ENCODE data around the gene PLEKHM2. TPM values are rescaled to one million over a fixed set of nuclear protein-coding genes. Genes with fewer than 3 reads are reported as not detected.

The PLEKHM2 gene
- total and polyA plus RNA-seq, 2 of the 8 experiments (the other 6 are each of a cell fraction or from before 2014, with no cell fraction given): 38.3 to 47.6 TPM

DNA sequence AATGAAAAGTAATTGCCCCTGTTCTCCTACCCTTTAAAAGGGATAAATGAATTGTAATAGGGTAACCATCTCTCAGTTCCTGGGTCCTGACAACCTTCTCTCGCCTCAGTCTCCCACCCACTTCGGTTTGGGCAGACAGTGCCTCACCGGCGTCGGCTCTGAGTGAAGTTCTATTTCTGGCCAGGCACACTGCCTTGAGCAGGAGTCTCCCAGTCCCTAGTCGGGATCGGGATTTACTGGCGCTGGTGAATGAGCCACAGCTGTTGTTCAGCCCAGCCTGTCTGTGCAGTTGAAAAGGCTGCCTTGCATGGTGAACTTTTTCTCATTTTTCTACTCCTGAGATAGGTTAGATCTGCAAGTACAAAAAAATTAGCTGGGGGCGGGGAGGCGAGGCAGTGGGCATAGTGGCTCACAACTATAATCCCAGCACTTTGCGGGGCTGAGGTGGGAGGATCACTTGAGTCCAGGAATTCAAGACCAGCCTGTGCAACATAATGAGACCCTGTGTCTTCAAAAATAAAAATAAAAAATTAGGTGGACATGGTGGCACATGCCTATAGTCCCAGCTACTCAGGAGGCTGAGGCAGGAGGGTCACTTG lies 7.4 kb downstream of the PLEKHM2 start:
- H3K9me3 ChIP-seq (ENCODE audit: insufficient read depth in 2 of 2, low read depth in 1 of 2, low read length in 1 of 2): no peaks in the 10 kb centered on the region
- H4K5ac ChIP-seq (ENCODE audit: insufficient read length, low read depth, low read length): no peak overlapping the region
- no peaks in the 10 kb centered on the region for H3K23me2 ChIP-seq (ENCODE audit: low read depth, low read length)
- no peak overlapping the region for H3K4ac ChIP-seq (replicated peaks; ENCODE audit: insufficient read length, low read depth, low read length)
- no peak overlapping the region for H3K27ac ChIP-seq (ENCODE audit: low read depth, low read length)
- H3K36me3 ChIP-seq (ENCODE audit: control insufficient read depth in 2 of 4, insufficient read depth in 4 of 4, low read length in 3 of 4): no peaks in the 10 kb centered on the region
- H3K4me2 ChIP-seq (ENCODE audit: insufficient read depth in 1 of 2, low read depth in 2 of 2, low read length in 2 of 2): no peak overlapping the region
- H3K14ac ChIP-seq (ENCODE audit: insufficient read length): no peak overlapping the region
- H3K79me1 ChIP-seq (ENCODE audit: low read depth, low read length): no peaks in the 10 kb centered on the region; the same call in 1 of the 2 replicates
- ChIA-PET CTCF (ENCODE audit: partially characterized antibody) (interaction anchor here (1.5 kb wide), 1 partner anchor 12 kb away, joined by 3 read pairs; no protein-coding TSS in a partner anchor), POLR2A (ENCODE audit: partially characterized antibody) (no interaction called here)
- H3K23ac ChIP-seq (ENCODE audit: insufficient read length): no peak overlapping the region
- no peak overlapping the region for H2BK15ac ChIP-seq (ENCODE audit: low read length)
- H3K18ac ChIP-seq (ENCODE audit: extremely low read depth, low read length): no peak overlapping the region
- H4K20me1 ChIP-seq (replicated peaks in 1 of 2; ENCODE audit: control insufficient read depth in 1 of 2, insufficient read depth in 2 of 2, low read length in 2 of 2): peaks cover 0 to 4% of the 10 kb centered on the region in 2 experiments
- no peak for FAIRE-seq
- no peak overlapping the region for H4K8ac ChIP-seq (ENCODE audit: extremely low read depth, insufficient read depth, low read length)
- no peak overlapping the region for H3K56ac ChIP-seq (replicated peaks; ENCODE audit: insufficient read length, low read depth, low read length)
- WGBS, 2 experiments (ENCODE audit: extremely low coverage in 1 of 2, insufficient coverage in 1 of 2, insufficient read length in 1 of 2, insufficient replicate concordance in 2 of 2, low coverage in 1 of 2, low lambda C conversion rate in 2 of 2, missing lambda C conversion rate in 1 of 2): 95% methylated on average over 11 of the region's 11 CpGs; no CpG with 5 or more reads in 1 of the 2 experiments
- no peak overlapping the region for H2AFZ ChIP-seq (ENCODE audit: low read length)
- no peak overlapping the region for H3K9ac ChIP-seq (replicated peaks in 1 of 4; ENCODE audit: extremely low read depth in 1 of 4, low read depth in 3 of 4, low read length in 3 of 4)
- no peak overlapping the region for H3K4me3 ChIP-seq (ENCODE audit: extremely low read depth in 1 of 4, insufficient read depth in 2 of 4, low read depth in 3 of 4, low read length in 4 of 4)
- H2BK5ac ChIP-seq (ENCODE audit: low read depth, low read length): no peak overlapping the region
- no peak overlapping the region for H2BK20ac ChIP-seq (ENCODE audit: low read length)
- no peaks in the 10 kb centered on the region for H3K27me3 ChIP-seq (replicated peaks in 1 of 4; ENCODE audit: control insufficient read depth in 3 of 4, extremely low read depth in 1 of 4, insufficient read depth in 3 of 4, low read length in 3 of 4)
- H2BK12ac ChIP-seq (ENCODE audit: low read depth, low read length): no peak overlapping the region
- H4K91ac ChIP-seq (replicated peaks; ENCODE audit: insufficient read length, low read length): no peak overlapping the region
- peaks cover 3 to 31% of the 10 kb centered on the region in 2 experiments; a peak in 2 of 4 replicates for H3K79me2 ChIP-seq (ENCODE audit: control insufficient read depth in 1 of 2, insufficient read depth in 2 of 2, low read length in 2 of 2)
- TF ChIP-seq, protein P1, sequence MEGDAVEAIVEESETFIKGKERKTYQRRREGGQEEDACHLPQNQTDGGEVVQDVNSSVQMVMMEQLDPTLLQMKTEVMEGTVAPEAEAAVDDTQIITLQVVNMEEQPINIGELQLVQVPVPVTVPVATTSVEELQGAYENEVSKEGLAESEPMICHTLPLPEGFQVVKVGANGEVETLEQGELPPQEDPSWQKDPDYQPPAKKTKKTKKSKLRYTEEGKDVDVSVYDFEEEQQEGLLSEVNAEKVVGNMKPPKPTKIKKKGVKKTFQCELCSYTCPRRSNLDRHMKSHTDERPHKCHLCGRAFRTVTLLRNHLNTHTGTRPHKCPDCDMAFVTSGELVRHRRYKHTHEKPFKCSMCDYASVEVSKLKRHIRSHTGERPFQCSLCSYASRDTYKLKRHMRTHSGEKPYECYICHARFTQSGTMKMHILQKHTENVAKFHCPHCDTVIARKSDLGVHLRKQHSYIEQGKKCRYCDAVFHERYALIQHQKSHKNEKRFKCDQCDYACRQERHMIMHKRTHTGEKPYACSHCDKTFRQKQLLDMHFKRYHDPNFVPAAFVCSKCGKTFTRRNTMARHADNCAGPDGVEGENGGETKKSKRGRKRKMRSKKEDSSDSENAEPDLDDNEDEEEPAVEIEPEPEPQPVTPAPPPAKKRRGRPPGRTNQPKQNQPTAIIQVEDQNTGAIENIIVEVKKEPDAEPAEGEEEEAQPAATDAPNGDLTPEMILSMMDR (IDR thresholded peaks at IDR 0.05; ENCODE audit: control extremely low read depth in 1 of 3, insufficient read depth in 1 of 3, low read depth in 1 of 3, low read length in 3 of 3): no peak
- TF ChIP-seq EGR1 (IDR thresholded peaks at IDR 0.05; ENCODE audit: borderline replicate concordance, low read depth, low read length) (no peak), PHF8 (conservative IDR thresholded peaks at IDR 0.05; ENCODE audit: low read depth, low read length) (no peak), CHD1 (IDR thresholded peaks at IDR 0.05; ENCODE audit: low read depth, low read length) (no peak), CBX8 (IDR thresholded peaks at IDR 0.05; ENCODE audit: borderline replicate concordance, low read depth, low read length) (no peak), ASH2L (IDR thresholded peaks at IDR 0.05; ENCODE audit: low read length) (no peak), POU5F1 (IDR thresholded peaks at IDR 0.05; ENCODE audit: low read depth, low read length) (no peak), CBX5 (IDR thresholded peaks at IDR 0.05; ENCODE audit: low read depth, low read length) (no peak), SP4 (IDR thresholded peaks at IDR 0.05; ENCODE audit: low read length) (no peak)
- H2AK5ac ChIP-seq (ENCODE audit: low read depth, low read length): no peak overlapping the region
- no peak overlapping the region for H2BK120ac ChIP-seq (replicated peaks; ENCODE audit: low read depth, low read length)
- DNase-seq (ENCODE audit: low read depth in 1 of 2, low spot score in 2 of 2): no peak
- no peaks in the 10 kb centered on the region for H3K4me1 ChIP-seq (replicated peaks in 1 of 4; ENCODE audit: control insufficient read depth in 3 of 4, insufficient read depth in 4 of 4, low read length in 3 of 4)

Measured in H1 (cell line).